Naive thymus-derived CD4-positive, alpha-beta T cell (primary cell): Measurements from ENCODE around the gene RNF38. TPM values are rescaled to one million over a fixed set of nuclear protein-coding genes. Genes with fewer than 3 reads are reported as not detected.

Experiments used
- ATAC-seq: fragments of 150-1000 bp; cut with Tn5 transposase; 2 replicates; pipeline ENCODE4 v1.10.0; 2021; ENCODE audit warnings: mild to moderate bottlenecking, moderate library complexity
- CTCF ChIA-PET: fragments of 350-600 bp; sonication (Branson Sonifier 250); formaldehyde crosslinking; loops from one replicate; lab custom pipeline; 2021; ENCODE audit warnings: antibody characterized with exemption; lab: Charles Lee
- POLR2A ChIA-PET: fragments of 350-600 bp; sonication (Branson Sonifier 250); formaldehyde crosslinking; loops from one replicate; lab custom pipeline; 2021; ENCODE audit warnings: antibody characterized with exemption, inconsistent platforms; lab: Charles Lee
- DNase-seq, 9 donors: peaks; one replicate each; pipeline versions ENCODE4 v3.0.0 to v3.0.0-alpha.2; 2020 to 2022; ENCODE audit warnings: mixed read lengths in 1 of 9
- H3K27ac ChIP-seq: one replicate; pipeline ENCODE4 v1.7.0; 2013; ENCODE audit warnings: mild to moderate bottlenecking, low read depth, low read length, moderate library complexity
- H3K27me3 ChIP-seq, 2 donors: one replicate each; pipeline ENCODE4 v1.7.0; 2013; ENCODE audit warnings: low read length in 2 of 2, mild to moderate bottlenecking in 2 of 2, moderate library complexity in 2 of 2; ENCODE audit not compliant: control insufficient read depth in 2 of 2, insufficient read depth in 2 of 2
- H3K36me3 ChIP-seq, 3 experiments: 1 replicate in 2 of 3; 2 replicates in 1 of 3; pipeline ENCODE4 v1.7.0; 2013; ENCODE audit warnings: low read length in 3 of 3, mild to moderate bottlenecking in 3 of 3, moderate library complexity in 1 of 3; ENCODE audit not compliant: insufficient read depth in 3 of 3, control insufficient read depth in 2 of 3
- H3K4me1 ChIP-seq, 2 donors: one replicate each; pipeline ENCODE4 v1.7.0; 2013; ENCODE audit warnings: low read length in 2 of 2, mild to moderate bottlenecking in 2 of 2, moderate library complexity in 1 of 2; ENCODE audit not compliant: control insufficient read depth in 2 of 2, insufficient read depth in 2 of 2
- H3K4me3 ChIP-seq: 2 replicates; pipeline ENCODE4 v1.7.0; 2013; ENCODE audit warnings: mild to moderate bottlenecking, low read length
- H3K9me3 ChIP-seq, 3 experiments: 1 replicate in 2 of 3; 2 replicates in 1 of 3; pipeline ENCODE4 v1.7.0; 2013; ENCODE audit warnings: low read length in 3 of 3; ENCODE audit not compliant: control insufficient read depth in 2 of 3
- H3K27ac Mint-ChIP-seq, 9 donors: one replicate each; pipeline ENCODE4 v1.8.0; 2020 to 2022; ENCODE audit warnings: mixed read lengths in 9 of 9, mild to moderate bottlenecking in 8 of 9, moderate library complexity in 5 of 9, inconsistent platforms in 2 of 9
- H3K27me3 Mint-ChIP-seq, 5 donors: one replicate each; pipeline ENCODE4 v1.8.0; 2021 to 2022; ENCODE audit warnings: mixed read lengths in 5 of 5, mild to moderate bottlenecking in 1 of 5
- H3K36me3 Mint-ChIP-seq, 5 donors: one replicate each; pipeline ENCODE4 v1.8.0; 2020 to 2022; ENCODE audit warnings: mixed read lengths in 5 of 5, mild to moderate bottlenecking in 3 of 5, inconsistent platforms in 1 of 5
- H3K4me1 Mint-ChIP-seq, 7 donors: one replicate each; pipeline ENCODE4 v1.8.0; 2020 to 2022; ENCODE audit warnings: mixed read lengths in 7 of 7, mild to moderate bottlenecking in 3 of 7, inconsistent platforms in 1 of 7
- H3K4me3 Mint-ChIP-seq, 10 donors: one replicate each; pipeline ENCODE4 v1.8.0; 2020 to 2022; ENCODE audit warnings: mild to moderate bottlenecking in 10 of 10, mixed read lengths in 10 of 10, moderate library complexity in 6 of 10, inconsistent platforms in 2 of 10
- H3K9me3 Mint-ChIP-seq, 11 donors: one replicate each; pipeline ENCODE4 v1.8.0; 2020 to 2022; ENCODE audit warnings: mixed read lengths in 11 of 11, mild to moderate bottlenecking in 4 of 11, inconsistent platforms in 1 of 11, moderate library complexity in 1 of 11
- intact Hi-C, 2 donors: fragments of 100-400 bp; cut with micrococcal nuclease; formaldehyde crosslinking; loops; one replicate each; pipeline ENCODE4 v1.15.1; 2023
- polyA plus RNA-seq, 2 donors: library from polyadenylated mRNA; unstranded; fragments of 300-500 nt; fragmentation: Illumina TruSeq; gene quantifications; one replicate each; pipeline ENCODE4 v1.2.3, GENCODE V29; 2021
- total RNA-seq, 6 experiments: library from RNA in 5 of 6; stranded (reverse) in 5 of 6; gene quantifications; 1 replicate in 5 of 6; 2 replicates in 1 of 6; pipeline ENCODE4 v1.2.3 and lab custom pipeline; 2021 to 2026

RNF38 gene
- total and polyA plus RNA-seq, 7 experiments from 2014 or later, result 16.8 to 88.2 (median 69.3) TPM

DNA sequence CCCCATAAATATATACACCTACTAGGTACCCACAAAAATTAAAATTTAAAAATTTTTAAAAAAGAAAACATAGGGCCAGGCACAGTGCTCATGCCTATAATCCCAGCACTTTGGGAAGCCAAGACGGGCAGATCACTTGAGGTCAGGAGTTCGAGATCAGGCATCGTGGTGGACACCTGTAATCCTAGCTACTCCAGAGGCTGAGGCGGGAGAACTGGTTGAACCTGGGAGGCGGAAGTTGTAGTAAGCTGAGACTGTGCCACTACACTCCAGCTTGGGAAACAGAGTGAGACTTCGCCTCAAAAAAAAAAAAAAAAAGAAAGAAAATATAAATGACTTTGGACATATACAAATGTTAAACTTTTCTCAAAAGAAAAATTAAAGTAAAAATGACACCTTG is 33.3 kb upstream of the RNF38 start:
- H3K4me1 Mint-ChIP-seq, result peaks cover 9 to 71% (median 52%) of the 10 kb centered on the region in 7 donors
- no peaks in the 10 kb centered on the region for H3K9me3 Mint-ChIP-seq
- ATAC-seq, result no peak
- Histone ChIP-seq H3K27ac (no peak overlapping the region), H3K4me3 (no peak overlapping the region), H3K9me3 (no peaks in the 10 kb centered on the region), H3K27me3 (no peaks in the 10 kb centered on the region), H3K36me3 (no peaks in the 10 kb centered on the region), H3K4me1 (no peaks in the 10 kb centered on the region)
- H3K4me3 Mint-ChIP-seq, result no peak overlapping the region
- CTCF ChIA-PET, result interaction anchor here (0.6 kb wide), 1 partner anchor 44 kb away, joined by 3 read pairs; no protein-coding TSS in a partner anchor
- no peak for DNase-seq
- H3K36me3 Mint-ChIP-seq, result peaks cover 0 to 16% (median 5%) of the 10 kb centered on the region in 5 donors
- POLR2A ChIA-PET, result no interaction called here
- H3K27me3 Mint-ChIP-seq, result no peaks in the 10 kb centered on the region
- H3K27ac Mint-ChIP-seq, result no peak overlapping the region
- intact Hi-C loops, result no loop called here

DNA sequence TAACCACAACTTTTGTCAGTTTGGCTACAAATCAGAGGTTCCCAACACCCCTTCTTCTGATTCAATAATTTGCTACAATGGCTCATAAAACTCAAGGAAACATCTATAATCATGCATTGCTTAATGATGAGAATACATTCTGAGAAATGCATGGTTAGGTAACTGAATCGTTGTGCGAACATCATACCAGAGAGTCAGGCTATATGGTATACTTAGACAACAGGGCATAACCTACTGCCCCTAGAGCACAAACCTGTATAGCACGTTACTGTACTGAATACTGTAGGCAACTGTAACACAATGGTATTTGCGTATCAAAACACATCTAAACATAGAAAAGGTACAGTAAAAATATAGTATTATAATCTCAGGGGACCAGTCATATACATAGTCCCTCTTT is 31.0 kb upstream of the RNF38 start:
- H3K4me1 Mint-ChIP-seq, result peaks cover 18 to 72% (median 54%) of the 10 kb centered on the region in 7 donors
- H3K9me3 Mint-ChIP-seq, result no peaks in the 10 kb centered on the region
- CTCF ChIA-PET, result interaction anchor here (0.9 kb wide), 1 partner anchor 45 kb away, joined by 3 read pairs; no protein-coding TSS in a partner anchor

DNA sequence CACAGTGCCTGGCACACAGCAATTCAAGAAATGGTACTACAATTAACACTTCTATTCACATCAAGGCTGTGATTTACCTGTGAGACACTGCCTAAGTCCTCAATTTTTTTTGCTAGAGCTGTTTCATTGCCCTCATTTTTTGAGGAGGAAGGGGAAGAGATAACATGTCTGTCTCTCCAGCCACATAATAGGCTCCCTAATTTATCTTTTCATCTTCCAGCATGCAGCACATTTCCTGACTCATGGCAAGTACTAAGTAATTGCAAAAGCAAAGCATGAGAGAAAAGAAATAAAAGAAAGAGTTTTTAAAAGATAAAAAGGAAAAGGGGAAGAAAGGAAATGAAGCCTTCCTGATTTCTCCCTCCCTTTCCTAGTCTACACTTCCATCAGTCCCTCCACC is 26.9 kb upstream of the RNF38 start:
- Histone ChIP-seq H3K27ac (no peak overlapping the region), H3K36me3 (peaks cover 0 to 7% (median 0%) of the 10 kb centered on the region in 3 experiments), H3K4me3 (no peak overlapping the region), H3K27me3 (no peaks in the 10 kb centered on the region), H3K9me3 (no peaks in the 10 kb centered on the region), H3K4me1 (no peaks in the 10 kb centered on the region)
- ChIA-PET CTCF (no interaction called here), POLR2A (interaction anchor here (1.0 to 1.5 kb wide), 2 partner anchors 11 to 30 kb away, joined by 4 read pairs; no protein-coding TSS in a partner anchor)
- intact Hi-C loops, result no loop called here
- DNase-seq, result no peak
- H3K4me3 Mint-ChIP-seq, result peak overlapping the region in 1 of 10 donors; percentile 53
- peaks cover 18 to 73% (median 58%) of the 10 kb centered on the region in 7 donors for H3K4me1 Mint-ChIP-seq
- H3K9me3 Mint-ChIP-seq, result no peaks in the 10 kb centered on the region
- no peak for ATAC-seq
- no peaks in the 10 kb centered on the region for H3K27me3 Mint-ChIP-seq
- H3K27ac Mint-ChIP-seq, result peak overlapping the region in 8 of 9 donors; percentile 2 to 88 (median 36)
- H3K36me3 Mint-ChIP-seq, result peaks cover 0 to 38% (median 30%) of the 10 kb centered on the region in 5 donors

More for the DNA sequence above, 31.0 kb upstream of the RNF38 start:
- Histone ChIP-seq H3K27me3 (no peaks in the 10 kb centered on the region), H3K4me1 (no peaks in the 10 kb centered on the region), H3K4me3 (no peak overlapping the region), H3K36me3 (no peaks in the 10 kb centered on the region), H3K27ac (no peak overlapping the region), H3K9me3 (no peaks in the 10 kb centered on the region)
- Mint-ChIP-seq H3K4me3 (no peak overlapping the region), H3K27ac (no peak overlapping the region), H3K36me3 (peaks cover 0 to 26% (median 10%) of the 10 kb centered on the region in 5 donors), H3K27me3 (no peaks in the 10 kb centered on the region)
- POLR2A ChIA-PET, result no interaction called here
- ATAC-seq (no peak), DNase-seq (no peak)
- intact Hi-C loops, result no loop called here

DNA sequence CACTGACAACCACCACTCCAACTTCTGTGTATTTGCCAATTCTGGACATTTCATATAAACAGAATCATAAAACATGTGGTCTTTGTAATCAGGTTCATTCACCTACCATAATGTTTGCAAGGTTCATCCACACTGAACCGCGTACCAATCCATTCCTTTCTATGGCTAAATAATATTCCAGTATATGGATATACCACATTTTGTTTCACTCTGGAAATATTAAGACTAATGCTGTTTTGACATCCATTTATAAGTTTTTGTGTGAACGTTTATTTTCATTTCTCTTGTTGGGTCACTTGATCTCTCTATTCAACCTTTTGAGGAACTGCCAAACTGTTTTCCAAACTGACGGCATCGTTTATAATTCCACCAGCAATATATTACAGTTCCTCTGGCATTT is 26.3 kb upstream of the RNF38 start:
- Mint-ChIP-seq H3K4me1 (peaks cover 18 to 73% (median 58%) of the 10 kb centered on the region in 7 donors), H3K27ac (peak overlapping the region in 5 of 9 donors; percentile 17 to 36 (median 31)), H3K4me3 (no peak overlapping the region), H3K36me3 (peaks cover 0 to 38% (median 30%) of the 10 kb centered on the region in 5 donors), H3K9me3 (no peaks in the 10 kb centered on the region), H3K27me3 (no peaks in the 10 kb centered on the region)
- H3K9me3 ChIP-seq, result no peaks in the 10 kb centered on the region
- no peaks in the 10 kb centered on the region for H3K4me1 ChIP-seq
- H3K36me3 ChIP-seq, result peaks cover 0 to 10% (median 0%) of the 10 kb centered on the region in 3 experiments
- no peaks in the 10 kb centered on the region for H3K27me3 ChIP-seq
- intact Hi-C loops, result no loop called here
- H3K4me3 ChIP-seq, result no peak overlapping the region
- CTCF ChIA-PET, result no interaction called here
- H3K27ac ChIP-seq, result no peak overlapping the region
- DNase-seq (no peak), ATAC-seq (no peak)
- POLR2A ChIA-PET, result interaction anchor here (1.5 kb wide), 1 partner anchor 12 kb away, joined by 4 read pairs; no protein-coding TSS in a partner anchor

DNA sequence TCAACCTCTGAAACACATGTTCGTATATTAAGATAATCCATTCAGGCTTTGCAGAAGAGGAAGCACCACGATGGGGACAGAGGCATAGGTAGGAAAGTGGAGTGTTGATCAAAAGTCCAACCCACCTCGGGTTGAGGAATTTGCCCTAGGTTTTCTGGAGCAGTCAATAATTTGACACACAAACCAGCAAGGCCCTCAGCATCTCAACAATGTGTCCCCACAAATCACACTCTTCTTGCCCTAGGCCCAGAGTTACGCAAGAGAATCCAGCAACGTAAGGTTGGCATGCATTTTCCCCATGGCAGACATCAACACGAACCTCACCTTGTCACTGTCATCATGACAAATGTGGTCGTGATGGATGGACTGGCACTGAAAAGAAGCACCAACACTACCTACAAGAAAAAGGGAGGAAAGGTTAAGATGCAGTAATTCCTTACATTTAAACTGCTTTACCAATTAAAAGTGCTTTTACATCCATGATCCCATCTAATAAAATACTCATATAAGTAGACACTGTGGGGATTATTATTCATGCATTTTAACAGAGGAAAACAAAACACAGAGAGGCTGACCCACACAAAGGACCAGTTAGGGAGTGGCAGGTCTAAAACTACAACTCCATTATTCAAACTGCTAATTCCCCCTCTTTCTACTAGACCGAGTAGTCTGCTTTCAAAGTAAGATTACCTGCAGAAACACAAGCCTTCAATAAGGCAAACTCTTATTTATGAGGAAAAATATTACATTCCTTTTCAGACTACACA is 24.4 kb upstream of the RNF38 start:
- Mint-ChIP-seq H3K27ac (peak overlapping the region in 2 of 9 donors; percentile 22 to 45), H3K27me3 (no peaks in the 10 kb centered on the region), H3K4me1 (peaks cover 14 to 67% (median 46%) of the 10 kb centered on the region in 7 donors), H3K9me3 (no peaks in the 10 kb centered on the region), H3K4me3 (no peak overlapping the region), H3K36me3 (peaks cover 3 to 34% (median 25%) of the 10 kb centered on the region in 5 donors)
- ChIA-PET POLR2A (interaction anchor here (1.1 kb wide), 1 partner anchor 62 kb away, joined by 3 read pairs; no protein-coding TSS in a partner anchor), CTCF (no interaction called here)
- DNase-seq (no peak), ATAC-seq (no peak)
- Histone ChIP-seq H3K27ac (no peak overlapping the region), H3K9me3 (no peaks in the 10 kb centered on the region), H3K36me3 (peaks cover 0 to 21% (median 3%) of the 10 kb centered on the region in 3 experiments), H3K27me3 (no peaks in the 10 kb centered on the region), H3K4me1 (no peaks in the 10 kb centered on the region), H3K4me3 (no peak overlapping the region)
- intact Hi-C loops, result no loop called here

DNA sequence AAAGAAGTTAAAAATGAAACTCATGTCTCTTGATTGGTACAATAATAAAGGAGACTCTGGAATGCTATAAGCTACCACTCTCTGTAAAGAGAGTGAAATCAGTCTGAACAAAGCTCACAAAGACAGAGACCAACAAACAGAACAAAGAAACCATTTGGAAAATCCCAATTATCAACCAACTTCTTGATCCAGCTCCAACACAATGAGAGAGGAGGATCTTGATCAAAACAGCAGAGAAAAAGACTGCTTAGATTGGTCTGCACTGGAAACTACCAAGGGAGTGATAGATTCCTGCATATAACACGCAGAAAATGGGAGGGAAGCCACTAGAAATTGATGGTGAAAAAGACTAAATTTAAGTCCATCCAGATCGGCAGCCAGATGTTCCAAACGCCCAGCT is 23.1 kb upstream of the RNF38 start:
- H3K9me3 Mint-ChIP-seq, result no peaks in the 10 kb centered on the region
- intact Hi-C loops, result no loop called here
- H3K36me3 Mint-ChIP-seq, result peaks cover 4 to 38% (median 25%) of the 10 kb centered on the region in 5 donors
- H3K4me1 ChIP-seq, result no peaks in the 10 kb centered on the region
- H3K36me3 ChIP-seq, result peaks cover 0 to 22% (median 3%) of the 10 kb centered on the region in 3 experiments
- H3K27ac ChIP-seq, result peak overlapping the region; percentile 26
- H3K4me1 Mint-ChIP-seq, result peaks cover 16 to 55% (median 39%) of the 10 kb centered on the region in 7 donors
- H3K27me3 ChIP-seq, result no peaks in the 10 kb centered on the region
- ChIA-PET CTCF (interaction anchor here (0.9 kb wide), 1 partner anchor 13 kb away, joined by 5 read pairs; no protein-coding TSS in a partner anchor), POLR2A (interaction anchor here (1.1 kb wide), 1 partner anchor 63 kb away, joined by 3 read pairs; no protein-coding TSS in a partner anchor)
- peak overlapping the region in 5 of 9 donors; percentile 29 to 84 (median 51) for H3K27ac Mint-ChIP-seq
- H3K4me3 Mint-ChIP-seq, result no peak overlapping the region
- no peak overlapping the region for H3K4me3 ChIP-seq
- no peak for ATAC-seq
- no peaks in the 10 kb centered on the region for H3K27me3 Mint-ChIP-seq
- DNase-seq, result no peak
- H3K9me3 ChIP-seq, result no peaks in the 10 kb centered on the region
